Mucosa of stomach (tissue), 1 donor: Measurements from ENCODE around the gene METTL23.

Experiments
- H3K27me3 ChIP-seq: one replicate; pipeline ENCODE4 v1.7.0; 2013; ENCODE audit warnings: mild to moderate bottlenecking, low read length; ENCODE audit not compliant: control insufficient read depth, insufficient read depth
- H3K36me3 ChIP-seq: one replicate; pipeline ENCODE4 v1.7.0; 2013; ENCODE audit warnings: low read length; ENCODE audit not compliant: control insufficient read depth, insufficient read depth
- H3K4me1 ChIP-seq: one replicate; pipeline ENCODE4 v1.7.0; 2013; ENCODE audit warnings: mild to moderate bottlenecking, low read length; ENCODE audit not compliant: control insufficient read depth, insufficient read depth
- H3K4me3 ChIP-seq: one replicate; pipeline ENCODE4 v1.7.0; 2013; ENCODE audit warnings: low read length
- H3K9ac ChIP-seq: one replicate; pipeline ENCODE4 v1.7.0; 2013; ENCODE audit warnings: mild to moderate bottlenecking, low read length, moderate library complexity
- H3K9me3 ChIP-seq: one replicate; pipeline ENCODE4 v1.7.0; 2013; ENCODE audit warnings: mild to moderate bottlenecking, low read length, moderate library complexity; ENCODE audit not compliant: control insufficient read depth
- donor health status: Pancreatic carcinoma.

Gene METTL23

DNA sequence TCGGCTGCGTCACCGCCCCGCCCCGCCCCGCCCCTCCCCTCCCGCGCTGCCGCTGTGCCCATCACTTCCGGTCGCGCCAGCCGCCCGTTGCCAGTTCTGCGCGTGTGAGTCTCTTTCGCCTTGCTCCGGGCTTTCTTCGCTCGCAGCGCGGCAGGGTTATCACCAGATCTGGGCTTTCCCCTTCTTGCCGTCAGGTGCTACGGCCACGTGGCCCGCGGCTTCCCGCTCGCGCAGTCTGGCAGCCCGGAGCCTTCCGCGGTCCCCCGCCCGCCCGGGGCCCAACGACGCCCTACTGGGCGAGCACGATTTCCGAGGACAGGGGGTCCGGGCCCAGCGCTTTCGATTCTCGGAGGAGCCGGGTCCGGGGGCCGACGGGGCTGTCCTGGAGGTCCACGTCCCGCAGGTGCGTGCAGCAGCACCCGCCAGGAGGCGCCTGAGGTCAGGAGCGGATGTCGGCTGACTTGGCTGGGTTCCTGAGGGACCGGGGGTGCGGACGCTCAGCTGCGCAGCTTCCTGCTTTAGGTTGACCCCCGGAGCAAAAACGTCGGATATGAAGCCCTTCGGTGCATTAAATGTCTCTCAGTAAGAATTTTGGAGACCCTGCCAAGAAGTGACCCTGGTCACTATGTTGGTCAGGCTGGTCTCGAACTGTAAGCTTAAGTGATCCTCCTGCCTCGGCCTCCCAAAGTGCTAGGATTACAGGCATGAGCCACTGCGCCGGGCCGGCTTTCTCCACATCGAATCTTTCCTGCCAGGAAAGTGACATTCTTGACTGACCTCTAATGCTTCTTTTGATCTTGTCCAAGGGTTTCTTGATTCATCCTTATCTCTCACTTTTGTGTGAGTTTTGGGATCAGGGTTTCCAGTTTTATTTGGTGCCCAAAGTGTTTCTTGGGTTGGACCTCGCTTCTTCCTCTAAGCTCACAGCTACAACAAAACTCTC lies at the start of gene METTL23:
Gene METTL23, plus strand, starts transcription at position 64 of the 943 bp plus-strand sequence. CDS start 2,872 bp downstream, outside the sequence.
- H3K9me3 ChIP-seq, result no peaks in the 10 kb centered on the region
- H3K27me3 ChIP-seq, result no peaks in the 10 kb centered on the region
- H3K4me3 ChIP-seq, result peak within 1 kb of the TSS; percentile 68
- no peaks in the 10 kb centered on the region for H3K36me3 ChIP-seq
- H3K4me1 ChIP-seq, result peaks cover 20% of the 10 kb centered on the region
- H3K9ac ChIP-seq, result peak within 1 kb of the TSS; percentile 92

DNA sequence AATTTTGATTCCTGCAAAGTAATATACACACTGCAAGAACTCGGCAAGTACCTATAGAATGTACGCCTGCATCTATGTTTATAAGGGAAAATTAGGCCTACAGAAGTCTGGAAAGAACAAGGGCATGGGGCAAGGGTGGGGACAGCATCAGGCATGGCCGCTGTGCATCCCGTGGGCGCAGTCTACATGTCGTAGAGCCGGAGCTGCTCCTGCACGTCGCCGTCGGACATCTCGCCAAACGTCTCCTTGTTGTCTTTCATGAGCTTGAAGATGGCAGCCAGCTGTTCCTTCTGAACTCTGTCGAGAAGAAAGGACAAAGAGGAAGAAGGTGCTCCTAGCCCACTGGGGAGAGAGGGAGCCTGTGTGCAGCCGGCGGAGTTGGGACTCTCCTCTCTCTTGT lies 49.2 kb upstream of the METTL23 start:
- Histone ChIP-seq H3K36me3 (no peaks in the 10 kb centered on the region), H3K4me3 (no peak overlapping the region)

GRCh38 chr17:76678330-76678729 lies 48.3 kb upstream of the METTL23 start:
- Histone ChIP-seq H3K9ac (no peak overlapping the region), H3K4me3 (no peak overlapping the region), H3K4me1 (peaks cover 31% of the 10 kb centered on the region), H3K36me3 (no peaks in the 10 kb centered on the region), H3K9me3 (no peaks in the 10 kb centered on the region), H3K27me3 (no peaks in the 10 kb centered on the region)

More for the DNA sequence above, 49.2 kb upstream of the METTL23 start:
- Histone ChIP-seq H3K27me3 (no peaks in the 10 kb centered on the region), H3K9me3 (no peaks in the 10 kb centered on the region), H3K9ac (no peak overlapping the region), H3K4me1 (peaks cover 37% of the 10 kb centered on the region)

DNA sequence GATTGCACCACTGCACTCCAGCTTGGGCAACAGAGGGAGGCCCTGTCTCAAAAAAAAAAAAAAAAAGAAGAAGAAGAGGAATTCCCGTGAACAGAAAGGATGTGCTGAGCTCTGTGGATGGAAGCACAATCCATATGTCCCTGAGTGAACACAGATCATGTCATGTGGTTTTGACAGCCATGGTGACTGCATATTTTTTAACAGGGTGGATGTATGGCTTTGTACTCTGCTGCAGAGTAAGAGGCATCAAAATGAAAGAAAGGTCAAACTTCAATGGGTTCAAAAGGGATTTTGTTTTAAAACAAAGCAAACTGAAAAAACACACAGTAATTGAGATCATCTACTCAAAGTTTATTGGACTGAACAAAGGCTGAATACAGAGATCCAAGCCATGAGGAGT lies 47.4 kb upstream of the METTL23 start:
- Histone ChIP-seq H3K4me1 (peaks cover 31% of the 10 kb centered on the region), H3K9me3 (no peaks in the 10 kb centered on the region), H3K4me3 (no peak overlapping the region), H3K9ac (no peak overlapping the region), H3K36me3 (no peaks in the 10 kb centered on the region), H3K27me3 (no peaks in the 10 kb centered on the region)

GRCh38 chr17:76681222-76682137 lies 45.2 kb upstream of the METTL23 start:
- Histone ChIP-seq H3K9me3 (no peaks in the 10 kb centered on the region), H3K36me3 (no peaks in the 10 kb centered on the region), H3K4me3 (no peak overlapping the region), H3K9ac (no peak overlapping the region), H3K4me1 (peaks cover 36% of the 10 kb centered on the region), H3K27me3 (no peaks in the 10 kb centered on the region)

GRCh38 chr17:76682296-76682695 lies 44.3 kb upstream of the METTL23 start:
- peaks cover 36% of the 10 kb centered on the region for H3K4me1 ChIP-seq
- no peak overlapping the region for H3K9ac ChIP-seq
- H3K9me3 ChIP-seq, result no peaks in the 10 kb centered on the region

GRCh38 chr17:76683011-76683755 lies 43.5 kb upstream of the METTL23 start:
- no peaks in the 10 kb centered on the region for H3K9me3 ChIP-seq
- H3K4me1 ChIP-seq, result peaks cover 34% of the 10 kb centered on the region
- H3K9ac ChIP-seq, result no peak overlapping the region
- H3K27me3 ChIP-seq, result no peaks in the 10 kb centered on the region
- H3K36me3 ChIP-seq, result no peaks in the 10 kb centered on the region
- no peak overlapping the region for H3K4me3 ChIP-seq

More at GRCh38 chr17:76682296-76682695, 44.3 kb upstream of the METTL23 start:
- Histone ChIP-seq H3K27me3 (no peaks in the 10 kb centered on the region), H3K36me3 (no peaks in the 10 kb centered on the region), H3K4me3 (no peak overlapping the region)

GRCh38 chr17:76683921-76684745 lies 42.5 kb upstream of the METTL23 start:
- H3K4me3 ChIP-seq, result no peak overlapping the region
- H3K27me3 ChIP-seq, result no peaks in the 10 kb centered on the region
- peaks cover 29% of the 10 kb centered on the region for H3K4me1 ChIP-seq
- no peak overlapping the region for H3K9ac ChIP-seq
- H3K9me3 ChIP-seq, result no peaks in the 10 kb centered on the region
- H3K36me3 ChIP-seq, result no peaks in the 10 kb centered on the region

DNA sequence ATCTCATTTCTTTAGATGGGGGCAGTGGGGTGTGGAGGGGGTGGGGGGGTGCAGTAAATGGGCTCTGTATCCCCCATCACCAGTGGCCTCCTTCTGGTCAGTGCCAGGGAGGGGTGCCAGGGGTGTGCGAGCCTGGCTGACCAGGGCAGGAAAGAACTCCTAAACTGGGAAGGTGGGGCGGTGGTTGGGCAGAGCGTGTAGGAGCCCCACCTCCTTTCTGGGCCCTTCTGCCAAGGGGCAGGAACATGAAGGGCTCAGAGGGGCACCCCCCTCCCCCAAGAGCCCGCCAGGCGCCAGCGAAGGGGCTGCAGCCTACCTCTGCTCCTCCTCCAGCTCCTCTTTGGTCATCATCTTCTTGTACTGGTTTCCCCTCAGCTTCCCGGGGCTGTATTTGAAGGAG lies 41.9 kb upstream of the METTL23 start:
- Histone ChIP-seq H3K27me3 (no peaks in the 10 kb centered on the region), H3K9me3 (no peaks in the 10 kb centered on the region), H3K4me3 (no peak overlapping the region), H3K9ac (no peak overlapping the region), H3K4me1 (peaks cover 29% of the 10 kb centered on the region), H3K36me3 (no peaks in the 10 kb centered on the region)

- Histone ChIP-seq H3K4me1 (peaks cover 29% of the 10 kb centered on the region), H3K9me3 (no peaks in the 10 kb centered on the region), H3K36me3 (no peaks in the 10 kb centered on the region), H3K27me3 (no peaks in the 10 kb centered on the region), H3K9ac (no peak overlapping the region), H3K4me3 (no peak overlapping the region)
Observed at GRCh38 chr17:76685366-76685765, 41.3 kb upstream of the METTL23 start.

DNA sequence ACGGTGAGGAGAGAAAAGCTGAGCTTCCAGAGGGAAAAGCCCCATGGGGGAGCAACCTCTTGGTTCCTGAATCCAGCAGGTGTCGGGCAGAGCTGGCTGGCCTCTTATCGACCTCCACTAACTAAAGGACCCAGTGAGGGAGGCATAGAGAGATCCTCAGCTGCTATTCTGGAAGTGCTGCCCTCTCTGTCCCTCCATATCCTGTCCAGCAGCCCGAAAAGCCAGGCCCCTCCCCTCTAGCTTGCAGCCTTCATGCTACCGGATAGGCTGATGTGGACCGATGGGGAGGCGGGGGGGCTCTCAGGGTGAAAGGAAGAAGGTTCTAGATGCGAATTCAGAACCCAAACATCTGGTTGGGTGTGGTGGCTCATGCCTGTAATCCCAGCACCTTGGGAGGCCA lies 40.8 kb upstream of the METTL23 start:
- no peak overlapping the region for H3K9ac ChIP-seq
- no peaks in the 10 kb centered on the region for H3K27me3 ChIP-seq
- H3K36me3 ChIP-seq, result no peaks in the 10 kb centered on the region
- H3K4me3 ChIP-seq, result no peak overlapping the region
- peaks cover 29% of the 10 kb centered on the region for H3K4me1 ChIP-seq
- H3K9me3 ChIP-seq, result no peaks in the 10 kb centered on the region
